HEK293T (cell line): ENCODE data around the gene RPL18A.

ENCODE experiments used
- ARNT ChIP-seq: fragments of 450-650 bp; IDR thresholded peaks from 2 replicates; pipeline ENCODE4 v1.6.1; 2017; ENCODE audit warnings: mild to moderate bottlenecking
- BHLHE40 ChIP-seq: fragments of 450-650 bp; IDR thresholded peaks from 2 replicates; pipeline ENCODE4 v1.6.1; 2016; ENCODE audit warnings: mild to moderate bottlenecking, moderate library complexity, borderline replicate concordance
- ELF4 ChIP-seq: fragments of 450-650 bp; IDR thresholded peaks from 2 replicates; pipeline ENCODE4 v1.6.1; 2017; ENCODE audit warnings: antibody characterized with exemption
- FOXA1 ChIP-seq: fragments of 450-650 bp; IDR thresholded peaks from 2 replicates; pipeline ENCODE4 v1.6.1; 2016; ENCODE audit warnings: mild to moderate bottlenecking
- FOXK2 ChIP-seq: fragments of 450-650 bp; IDR thresholded peaks from 2 replicates; pipeline ENCODE4 v1.6.1; 2016; ENCODE audit warnings: mild to moderate bottlenecking
- FOXM1 ChIP-seq: fragments of 450-650 bp; IDR thresholded peaks from 2 replicates; pipeline ENCODE4 v1.6.1; 2017; ENCODE audit warnings: mild to moderate bottlenecking, borderline replicate concordance
- HDGF ChIP-seq: fragments of 450-650 bp; IDR thresholded peaks from 2 replicates; pipeline ENCODE4 v1.6.1; 2017; ENCODE audit warnings: antibody characterized with exemption, borderline replicate concordance
- L3MBTL2 ChIP-seq: fragments of 450-650 bp; conservative IDR thresholded peaks from 2 replicates; pipeline ENCODE4 v1.6.1; 2016; ENCODE audit warnings: mild to moderate bottlenecking
- LEF1 ChIP-seq: fragments of 450-650 bp; IDR thresholded peaks from 2 replicates; pipeline ENCODE4 v1.6.1; 2017; ENCODE audit warnings: mild to moderate bottlenecking, borderline replicate concordance
- NFRKB ChIP-seq: fragments of 450-650 bp; IDR thresholded peaks from 2 replicates; pipeline ENCODE4 v1.6.1; 2016; ENCODE audit warnings: mild to moderate bottlenecking, moderate library complexity
- PKNOX1 ChIP-seq: fragments of 450-650 bp; IDR thresholded peaks from 2 replicates; pipeline ENCODE4 v1.6.1; 2016
- SP1 ChIP-seq: fragments of 450-650 bp; IDR thresholded peaks from 2 replicates; pipeline ENCODE4 v1.6.1; 2017
- SUZ12 ChIP-seq: fragments of 450-650 bp; IDR thresholded peaks from 2 replicates; pipeline ENCODE4 v1.6.1; 2016; ENCODE audit warnings: mild to moderate bottlenecking

GRCh38 chr19:17888260-17888659, 28.6 kb downstream of the RPL18A start:
- TF ChIP-seq SP1 (no peak), ELF4 (no peak), HDGF (no peak), FOXA1 (no peak), L3MBTL2 (no peak), ARNT (no peak), FOXK2 (no peak), FOXM1 (no peak), NFRKB (no peak), BHLHE40 (no peak), LEF1 (no peak), PKNOX1 (no peak), SUZ12 (no peak)
